RCC 7860 (cell line): ENCODE measurements around the gene HOXB5.

Source experiments
- DNase-seq: peaks from one replicate; pipeline ENCODE4 v3.0.0-alpha.2; 2015; ENCODE audit warnings: low spot score
- FAIRE-seq: peaks from 2 replicates; lab custom pipeline; 2012; peaks lifted over from hg19 to GRCh38; lab: Jason Lieb, UNC

HOXB5 gene

DNA sequence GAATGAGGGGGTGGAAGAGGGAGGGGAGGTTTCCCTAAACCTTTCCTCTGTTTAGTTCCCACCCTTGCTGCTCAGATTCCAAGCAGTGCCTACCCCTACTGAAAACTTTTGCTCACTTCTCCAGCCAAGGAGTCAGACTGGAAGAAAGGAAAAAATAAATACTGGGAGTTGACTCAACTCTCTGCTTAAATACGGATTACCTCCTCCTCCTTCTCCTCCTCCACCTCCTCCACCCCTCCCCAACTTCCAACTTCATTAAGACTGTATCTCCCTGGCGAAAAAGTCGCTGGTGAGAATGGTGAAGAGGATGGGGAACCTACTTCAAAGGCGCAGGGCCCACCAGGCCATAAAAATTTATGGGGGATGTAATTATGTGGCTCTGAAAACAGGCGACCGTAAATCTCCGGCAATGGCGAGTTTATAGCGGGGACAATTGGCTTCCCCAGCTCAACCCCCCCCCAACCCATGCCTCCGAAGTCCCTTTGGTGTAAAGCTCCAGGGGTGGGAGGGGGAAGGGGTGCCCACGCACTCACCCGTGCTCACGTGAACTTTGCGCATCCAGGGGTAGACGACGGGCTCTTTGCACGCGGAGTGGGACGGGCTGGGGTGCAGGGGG is 16.1 kb downstream of the HOXB5 start:
- DNase-seq, result no peak
- no peak for FAIRE-seq

- FAIRE-seq (no peak), DNase-seq (no peak)
Observed at GRCh38 chr17:48576479-48577309, 16.9 kb downstream of the HOXB5 start.

DNA sequence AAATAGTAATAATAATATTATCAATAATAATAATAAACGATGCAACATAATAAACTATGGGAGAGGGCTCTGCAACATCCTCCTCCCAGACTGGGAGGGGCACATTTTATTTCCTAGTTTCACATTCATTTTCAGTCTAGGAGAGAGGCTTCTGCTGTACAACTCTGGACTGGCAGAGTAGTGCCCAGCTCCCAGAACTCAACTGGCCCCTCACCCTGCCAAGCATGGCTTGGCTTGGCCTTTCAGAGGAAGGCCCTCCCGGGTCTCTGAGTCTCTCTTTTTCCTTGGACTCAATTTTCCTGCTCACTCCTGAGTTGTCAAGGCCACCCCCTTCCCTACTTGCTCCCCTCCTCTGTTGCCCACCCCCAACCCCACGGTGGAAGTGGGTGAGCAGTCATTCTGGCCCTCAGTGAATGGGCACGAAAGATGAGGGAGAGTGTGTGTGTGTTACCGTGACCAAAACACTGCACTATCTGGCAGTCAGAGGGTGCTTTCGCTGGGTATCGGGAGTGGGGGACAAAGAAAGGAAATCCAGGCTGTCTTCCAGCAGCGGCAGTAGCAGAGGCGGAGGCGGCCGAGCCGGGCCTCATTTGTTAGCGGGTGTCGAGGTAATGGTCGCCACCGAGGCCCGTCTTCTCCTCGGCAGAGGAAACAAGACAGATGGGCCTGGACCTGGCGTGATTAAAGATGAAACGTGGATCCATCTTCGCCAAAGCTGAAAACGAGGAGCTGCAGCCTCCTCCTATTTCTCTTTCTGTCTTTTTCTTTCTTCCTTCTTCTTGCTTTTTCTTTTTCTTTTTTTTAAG is 17.7 kb downstream of the HOXB5 start:
- DNase-seq (no peak), FAIRE-seq (no peak)

DNA sequence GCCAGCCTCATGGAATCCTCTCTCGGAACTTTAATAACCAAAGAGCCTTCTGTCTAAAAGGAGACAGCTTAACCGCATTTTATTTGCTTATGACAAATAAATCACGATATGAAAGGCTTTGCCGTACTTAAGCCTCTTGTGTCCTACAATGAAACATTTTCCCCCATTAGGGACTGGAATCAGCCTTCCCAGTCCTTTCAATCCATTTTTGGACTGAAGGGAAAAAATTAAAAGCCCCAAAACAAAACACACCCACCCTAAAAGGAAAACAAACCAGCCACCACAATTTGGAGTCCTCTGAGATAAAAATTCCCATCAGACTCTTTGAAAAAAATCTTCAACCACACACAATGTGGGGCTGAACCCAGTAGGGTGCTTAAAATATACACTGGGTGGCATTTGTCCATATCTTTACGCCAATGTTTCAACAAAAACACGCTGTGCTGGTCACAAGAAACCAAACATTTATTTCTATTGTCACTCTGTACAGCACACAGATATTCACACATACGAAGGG is 18.5 kb downstream of the HOXB5 start:
- FAIRE-seq (no peak), DNase-seq (no peak)

DNA sequence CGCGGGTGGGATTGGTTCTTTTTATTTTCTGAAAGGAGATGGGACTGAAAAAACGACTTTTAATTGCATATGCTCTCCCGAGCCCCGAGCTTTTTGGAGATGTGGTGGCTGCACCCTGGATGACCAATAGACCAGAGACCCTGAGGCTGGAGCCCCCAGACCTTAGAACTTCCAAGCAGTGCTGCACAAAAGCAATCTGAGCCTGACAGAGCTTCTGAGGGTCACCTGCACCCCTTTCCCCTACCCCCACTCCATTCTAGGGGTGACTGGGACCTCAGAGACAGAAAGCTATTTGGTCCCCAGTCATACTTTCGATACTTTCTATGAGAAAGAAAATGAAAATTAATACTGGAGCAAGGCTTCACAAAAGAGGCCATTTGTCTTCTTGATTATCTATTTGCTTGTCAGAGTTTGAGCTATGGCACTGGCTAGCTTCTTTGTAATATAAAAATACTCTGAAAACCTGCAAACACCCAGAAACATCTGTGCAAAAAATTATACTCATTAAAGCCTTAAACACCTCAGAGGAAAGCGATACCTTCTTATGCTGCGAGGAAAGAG is 19.0 kb downstream of the HOXB5 start:
- FAIRE-seq, result no peak

GRCh38 chr17:48571826-48572417 is 21.7 kb downstream of the HOXB5 start:
- no peak for DNase-seq
- no peak for FAIRE-seq

More for the DNA sequence above, 19.0 kb downstream of the HOXB5 start:
- DNase-seq, result no peak

- no peak for DNase-seq
- no peak for FAIRE-seq
Observed at GRCh38 chr17:48571024-48571818, 22.4 kb downstream of the HOXB5 start.

DNA sequence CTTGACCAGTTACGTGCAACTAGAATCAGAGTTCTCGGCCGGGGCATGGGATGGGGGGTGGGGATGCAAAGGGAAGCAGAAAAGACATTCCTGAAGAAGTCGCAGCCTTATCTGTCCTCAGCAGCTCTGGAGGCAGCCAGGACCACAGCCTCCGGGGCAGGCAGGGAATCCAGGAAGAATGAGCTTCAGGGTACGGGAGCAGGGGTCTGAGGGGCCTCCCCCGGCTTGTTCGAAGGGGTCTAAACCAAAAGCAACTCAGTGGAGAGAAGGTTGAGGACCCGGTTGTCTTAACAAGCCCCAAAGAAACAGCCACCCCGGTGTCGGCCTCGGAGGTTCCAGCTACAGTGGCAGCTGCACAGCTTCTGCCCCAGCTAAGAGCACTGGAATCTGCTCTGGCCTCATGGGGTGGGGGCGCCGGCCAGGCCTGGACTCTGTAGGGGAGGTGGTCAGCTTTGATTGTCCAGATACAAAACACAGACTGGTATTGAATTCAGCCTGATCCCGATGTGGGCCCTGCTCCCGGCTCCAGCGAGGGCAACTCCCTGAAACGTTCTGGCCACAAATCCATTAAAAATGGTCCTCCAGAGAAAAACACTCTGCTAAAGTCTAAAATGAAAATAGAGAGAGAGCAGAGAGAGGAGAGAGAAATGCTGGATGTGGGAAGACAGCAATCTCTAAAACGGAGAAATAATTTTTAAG is 23.1 kb downstream of the HOXB5 start:
- FAIRE-seq, result no peak
- DNase-seq, result no peak

- FAIRE-seq (no peak), DNase-seq (no peak)
Observed at GRCh38 chr17:48569674-48570324, 23.8 kb downstream of the HOXB5 start.

DNA sequence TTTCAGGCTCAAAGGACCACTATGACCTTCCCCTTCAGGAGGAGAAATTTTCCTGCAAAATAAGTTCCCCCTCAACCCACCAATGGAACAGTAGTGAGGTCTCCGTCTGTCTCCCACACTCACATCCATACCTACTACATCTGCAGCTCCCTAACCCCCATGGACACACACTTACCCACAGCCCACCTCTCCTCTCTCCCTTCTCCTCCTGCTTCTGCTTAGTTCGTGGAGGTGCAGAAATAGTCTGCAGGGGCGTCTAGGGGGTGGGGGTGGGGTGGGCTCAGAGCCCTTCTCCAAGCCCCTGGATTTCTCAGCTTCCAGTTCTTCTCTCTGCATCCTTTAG is 24.4 kb downstream of the HOXB5 start:
- DNase-seq (no peak), FAIRE-seq (no peak)

DNA sequence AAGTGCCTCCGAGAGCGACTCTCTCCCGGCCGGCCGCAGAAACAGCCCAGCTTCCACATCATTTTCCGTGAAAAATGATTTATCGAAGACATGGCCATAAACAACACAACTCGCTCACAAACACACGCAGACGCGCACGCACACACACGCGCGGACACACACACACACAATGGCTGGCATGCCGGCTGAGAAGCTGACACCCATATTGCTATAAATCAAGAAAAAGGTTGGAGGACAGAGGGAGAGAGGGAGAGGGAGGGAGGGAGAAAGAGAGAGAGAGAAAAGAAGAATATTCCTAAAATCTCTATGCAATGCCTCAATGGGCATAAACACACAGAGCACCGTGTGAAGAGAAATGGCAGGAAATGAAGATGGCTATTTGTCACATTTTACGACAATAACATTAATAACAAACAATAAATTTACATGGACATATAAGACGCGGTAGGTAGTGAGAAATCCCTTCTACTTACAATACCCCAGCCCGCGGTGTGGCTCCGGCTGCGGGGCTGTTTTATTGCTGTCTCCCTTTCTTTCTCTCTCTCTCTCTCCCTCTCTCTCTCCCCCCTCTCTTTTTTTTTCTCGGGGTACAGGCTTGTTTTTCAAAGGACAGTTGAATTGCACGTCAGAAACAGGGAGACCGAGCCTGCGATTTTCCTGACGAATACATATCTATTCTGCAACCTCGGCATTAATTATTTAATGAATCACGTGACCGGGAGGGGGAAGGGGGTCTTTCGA is 24.9 kb downstream of the HOXB5 start:
- FAIRE-seq (no peak), DNase-seq (no peak)

DNA sequence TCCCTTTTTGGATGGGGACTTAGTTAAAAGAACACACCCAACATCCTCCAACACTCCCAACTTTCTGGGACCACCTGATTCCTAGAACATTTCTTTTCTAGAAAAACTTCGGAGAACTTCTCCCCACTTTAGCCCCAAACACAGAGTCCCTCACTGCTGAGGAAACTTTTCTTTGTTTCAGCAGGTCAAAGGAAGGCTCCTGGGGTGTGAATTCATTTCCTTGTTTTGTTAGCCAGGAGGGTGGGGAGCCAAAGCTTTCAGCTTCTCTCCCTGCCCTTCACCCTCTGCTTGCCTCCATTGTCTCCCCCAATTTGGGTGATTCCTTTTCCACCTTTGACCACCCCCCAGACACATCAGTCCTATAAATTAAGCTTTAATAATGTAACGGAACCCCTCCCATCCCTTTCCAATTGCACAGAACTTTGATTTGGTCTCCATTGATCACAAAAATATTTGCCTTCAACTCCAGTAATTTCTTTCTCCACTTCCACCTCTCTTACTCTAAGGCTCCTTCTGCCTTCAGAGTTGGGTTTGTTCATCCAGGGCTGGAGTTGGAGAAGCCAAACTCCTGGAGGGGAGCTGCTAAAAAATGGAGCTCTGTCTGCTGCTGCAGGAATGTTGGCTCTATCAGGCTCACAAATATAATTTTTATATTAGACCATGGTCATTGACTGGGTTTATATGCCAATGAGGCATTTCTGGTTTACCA is 25.8 kb downstream of the HOXB5 start:
- DNase-seq (no peak), FAIRE-seq (no peak)

- no peak for FAIRE-seq
- DNase-seq, result no peak
Observed at GRCh38 chr17:48567209-48567608, 26.4 kb downstream of the HOXB5 start.

GRCh38 chr17:48566717-48567116 is 26.9 kb downstream of the HOXB5 start:
- no peak for DNase-seq
- no peak for FAIRE-seq

DNA sequence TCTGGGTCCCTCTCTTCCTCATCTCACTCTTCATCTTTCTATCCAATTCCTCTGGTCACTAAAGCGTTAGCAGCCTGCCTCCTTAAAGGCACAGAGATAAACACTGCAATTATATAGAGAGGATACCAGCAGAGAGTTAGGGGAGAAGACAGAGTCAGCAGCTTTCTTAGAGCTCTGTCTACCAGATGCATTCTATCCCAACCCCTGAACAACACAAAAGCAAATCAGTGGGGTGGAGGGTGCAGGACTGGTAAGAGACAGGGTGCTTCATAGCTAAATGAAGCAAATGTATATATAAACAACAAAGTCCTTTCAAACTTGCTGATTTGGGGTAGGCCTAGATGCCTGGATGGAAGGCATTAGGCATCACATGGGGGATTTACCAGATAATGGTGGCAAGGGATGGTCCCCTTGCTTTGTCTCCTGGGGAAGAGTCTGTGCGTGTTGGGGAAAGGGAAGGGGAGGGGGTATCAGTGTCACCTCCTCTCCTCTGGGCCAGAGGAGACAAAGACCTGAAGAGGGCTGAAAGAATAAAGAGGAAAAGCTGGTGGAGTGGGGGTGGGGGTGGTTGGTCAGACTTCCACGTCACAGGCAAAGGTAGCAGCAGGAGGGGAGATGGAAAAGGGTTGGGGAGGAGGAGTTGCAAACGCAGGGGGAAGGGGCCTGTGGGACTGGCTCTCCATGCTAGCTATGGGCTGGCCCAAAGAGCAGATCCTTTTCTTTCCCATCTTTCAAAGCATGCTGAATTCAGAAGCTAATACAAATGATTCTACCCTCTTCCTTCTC is 27.5 kb downstream of the HOXB5 start:
- FAIRE-seq (no peak), DNase-seq (no peak)

DNA sequence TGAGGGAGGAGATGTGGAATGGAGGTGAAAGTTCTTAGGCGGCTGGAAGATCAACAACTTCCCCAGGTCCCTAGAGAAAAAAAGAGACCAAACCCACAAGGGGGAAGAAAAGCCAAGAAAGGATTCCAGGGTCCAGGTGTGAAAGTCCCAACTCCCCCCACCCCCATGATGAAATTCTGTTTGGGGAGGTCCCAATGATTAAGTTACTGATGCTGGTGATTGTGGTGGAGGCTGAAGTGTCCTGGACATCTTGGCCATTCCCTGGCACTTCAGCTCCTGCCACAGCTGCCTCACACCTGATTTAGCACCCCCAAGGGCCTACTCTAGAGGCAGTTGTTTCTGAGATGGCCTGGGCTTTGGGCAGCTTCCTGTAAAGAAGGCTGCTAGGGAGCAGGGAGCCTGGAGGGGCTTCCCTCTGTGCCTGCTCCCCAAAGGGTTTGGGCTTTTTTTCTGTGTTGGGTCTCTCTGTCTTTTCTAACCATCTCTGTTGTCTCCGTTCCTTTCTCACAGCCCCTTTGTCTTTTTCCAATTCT is 28.5 kb downstream of the HOXB5 start:
- FAIRE-seq (no peak), DNase-seq (no peak)
